HG03565 (cell line): ENCODE measurements around the gene MAP1A.
"Not testable (repeated sequence)": the region's sequence is repeated elsewhere in the genome, so short reads cannot be mapped to it uniquely, and the experiment has no call there.

Experiments used
- ATAC-seq: cut with Tn5 transposase; IDR thresholded peaks from one replicate; pipeline ENCODE4 v1.9.1; 2021; ENCODE audit warnings: mild to moderate bottlenecking, moderate library complexity; ENCODE audit not compliant: unreplicated experiment

The MAP1A gene

GRCh38 chr15:43528542-43529007 is 11.2 kb downstream of the MAP1A start:
- ATAC-seq: no peak

GRCh38 chr15:43529141-43529540 is 11.7 kb downstream of the MAP1A start:
- ATAC-seq: no peak

- ATAC-seq: no peak
Measured at GRCh38 chr15:43529587-43530345, 12.4 kb downstream of the MAP1A start.

GRCh38 chr15:43531018-43531670 is 13.7 kb downstream of the MAP1A start:
- ATAC-seq: no peak

- not testable (repeated sequence) for ATAC-seq
Measured at GRCh38 chr15:43532826-43533225, 15.4 kb downstream of the MAP1A start.

- no peak for ATAC-seq
Measured at GRCh38 chr15:43534897-43535296, 17.5 kb downstream of the MAP1A start.

GRCh38 chr15:43538091-43538490 is 20.7 kb downstream of the MAP1A start:
- no peak for ATAC-seq

- no peak for ATAC-seq
Measured at GRCh38 chr15:43541785-43542184, 24.4 kb downstream of the MAP1A start.

- no peak for ATAC-seq
Measured at GRCh38 chr15:43544266-43544665, 26.9 kb downstream of the MAP1A start.

GRCh38 chr15:43545426-43545825 is 28.0 kb downstream of the MAP1A start:
- no peak for ATAC-seq

GRCh38 chr15:43547539-43547938 is 30.1 kb downstream of the MAP1A start:
- ATAC-seq: no peak

GRCh38 chr15:43550527-43551363 is 33.3 kb downstream of the MAP1A start:
- no peak for ATAC-seq

GRCh38 chr15:43552256-43552655 is 34.8 kb downstream of the MAP1A start:
- no peak for ATAC-seq

GRCh38 chr15:43552986-43553385 is 35.6 kb downstream of the MAP1A start:
- ATAC-seq: no peak

GRCh38 chr15:43562753-43563152 is 45.3 kb downstream of the MAP1A start:
- not testable (repeated sequence) for ATAC-seq

GRCh38 chr15:43563793-43564192 is 46.4 kb downstream of the MAP1A start:
- not testable (repeated sequence) for ATAC-seq

GRCh38 chr15:43566615-43567014 is 49.2 kb downstream of the MAP1A start:
- ATAC-seq: not testable (repeated sequence)

GRCh38 chr15:43574607-43575006 is 57.2 kb downstream of the MAP1A start:
- not testable (repeated sequence) for ATAC-seq
